Measurements from ENCODE around the gene SWAP70.

The SWAP70 gene

GRCh38 chr11:9780929-9781328 is 117.1 kb downstream of the SWAP70 start:
- no peak for DNase-seq

- DNase-seq, result no peak
Observed at GRCh38 chr11:9783986-9784385, 120.1 kb downstream of the SWAP70 start.

DNA sequence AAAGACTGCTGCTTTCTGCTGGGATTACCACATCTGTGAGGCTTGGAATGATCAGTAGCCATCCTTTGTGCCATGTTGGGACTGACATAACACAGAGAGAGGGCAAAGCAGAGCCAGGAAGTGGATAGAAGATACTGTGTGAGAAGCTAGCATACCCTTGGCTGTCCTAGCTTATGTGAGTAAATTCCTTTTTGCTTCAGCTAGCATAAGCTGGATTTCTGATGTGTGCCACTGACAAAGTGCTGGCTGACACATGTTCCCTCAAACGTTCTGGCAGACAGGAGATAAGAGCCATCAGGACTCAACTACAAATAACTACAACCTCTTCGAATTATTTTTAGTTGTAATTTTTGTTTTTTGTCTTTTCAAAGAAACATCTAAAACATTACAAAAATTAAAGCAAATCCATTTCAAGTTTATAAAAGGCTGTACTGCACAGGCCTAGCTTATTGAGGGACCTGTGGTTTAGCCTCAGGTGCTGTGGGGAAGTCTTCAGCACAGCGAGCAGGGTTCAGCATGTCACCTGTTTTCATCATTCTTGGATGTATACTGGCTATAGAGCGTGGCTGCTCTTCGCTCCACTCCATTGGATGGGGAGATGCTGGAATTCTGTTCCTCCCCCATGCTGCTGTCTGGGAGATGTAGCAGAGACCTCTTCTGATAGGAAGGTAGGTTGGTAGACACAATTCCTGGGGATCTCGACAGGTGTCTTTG is 120.9 kb downstream of the SWAP70 start:
- no peak for DNase-seq

DNA sequence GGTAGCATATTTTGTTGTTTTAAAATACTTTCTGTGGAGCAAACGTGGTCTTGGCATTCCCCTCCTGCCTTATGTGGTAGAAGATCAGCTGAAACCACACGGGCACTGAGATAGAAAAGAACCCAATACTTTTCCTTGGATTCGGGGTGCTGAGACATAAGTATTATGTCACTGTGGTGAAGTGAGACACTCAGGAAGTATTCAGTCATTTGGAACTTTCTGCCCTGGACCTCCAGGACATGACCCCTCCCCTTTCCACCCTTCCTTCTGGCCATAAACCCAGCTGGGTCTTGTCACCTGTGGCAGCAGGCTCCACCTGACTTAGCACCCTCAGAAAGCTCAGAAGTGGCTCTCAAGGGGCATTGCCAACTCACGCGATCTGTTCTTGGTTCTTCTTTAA is 123.4 kb downstream of the SWAP70 start:
- no peak for DNase-seq

- DNase-seq, result no peak
Observed at GRCh38 chr11:9787981-9788521, 124.2 kb downstream of the SWAP70 start.

DNA sequence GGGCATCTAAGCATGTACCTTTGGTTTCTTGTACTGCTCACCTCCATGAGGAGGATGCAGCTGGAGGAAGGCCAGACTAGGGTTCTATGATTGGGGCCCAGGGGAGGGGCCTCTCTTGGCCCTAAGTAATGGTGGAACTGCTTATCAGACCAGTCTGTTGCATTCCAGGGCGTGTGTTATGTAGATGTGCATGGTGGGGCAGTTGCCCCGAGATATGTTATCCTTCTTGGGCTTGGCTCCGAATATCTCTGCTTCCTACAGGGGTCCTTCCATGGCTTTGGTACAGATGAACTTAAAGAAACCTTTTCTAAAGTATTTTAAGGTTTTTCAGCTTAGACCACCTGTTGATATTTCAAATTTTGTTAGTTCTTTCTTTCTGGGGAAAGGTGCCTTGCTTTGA is 126.0 kb downstream of the SWAP70 start:
- no peak for DNase-seq

GRCh38 chr11:9790703-9791102 is 126.8 kb downstream of the SWAP70 start:
- DNase-seq, result no peak

GRCh38 chr11:9796266-9796665 is 132.4 kb downstream of the SWAP70 start:
- no peak for DNase-seq

DNA sequence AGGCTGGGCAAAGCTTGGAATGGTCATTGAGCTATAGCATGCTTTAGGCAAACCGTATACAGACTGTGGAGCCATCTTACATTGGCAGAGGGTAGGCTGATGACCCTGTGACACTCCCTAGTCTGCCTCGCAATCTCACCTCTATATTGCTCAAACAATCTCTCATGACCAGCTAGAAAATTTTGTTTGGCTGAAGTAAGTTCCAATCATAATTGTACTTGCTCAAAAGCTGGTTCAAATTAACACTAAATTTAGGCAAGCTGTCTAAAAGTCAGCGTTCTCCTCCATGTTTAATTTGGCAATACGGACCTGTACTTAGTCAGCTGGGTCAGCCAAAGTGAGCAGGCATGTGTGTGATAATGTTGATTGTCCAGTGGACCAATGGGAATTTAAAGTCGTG is 133.0 kb downstream of the SWAP70 start:
- no peak for DNase-seq

DNA sequence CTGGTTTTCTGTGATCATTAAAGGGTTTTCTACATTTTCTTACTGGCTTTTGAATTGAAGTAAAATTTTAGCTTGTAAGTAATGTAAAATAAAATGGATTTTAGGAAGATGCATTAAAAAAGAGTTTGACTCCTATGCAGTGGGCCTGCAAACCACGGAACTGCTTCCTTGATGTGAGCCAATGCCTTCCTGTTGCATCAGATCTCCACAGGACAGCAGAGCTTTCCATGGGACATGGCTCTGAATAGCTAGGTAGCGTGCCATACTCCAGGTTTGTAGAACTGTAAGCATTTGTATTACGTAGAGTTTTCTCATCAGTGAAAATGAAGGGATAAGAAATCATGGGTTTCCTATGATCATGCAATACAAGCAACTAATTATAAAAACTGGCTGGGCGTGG is 133.4 kb downstream of the SWAP70 start:
- DNase-seq, result no peak

GRCh38 chr11:9799886-9800285 is 136.0 kb downstream of the SWAP70 start:
- no peak for DNase-seq

DNA sequence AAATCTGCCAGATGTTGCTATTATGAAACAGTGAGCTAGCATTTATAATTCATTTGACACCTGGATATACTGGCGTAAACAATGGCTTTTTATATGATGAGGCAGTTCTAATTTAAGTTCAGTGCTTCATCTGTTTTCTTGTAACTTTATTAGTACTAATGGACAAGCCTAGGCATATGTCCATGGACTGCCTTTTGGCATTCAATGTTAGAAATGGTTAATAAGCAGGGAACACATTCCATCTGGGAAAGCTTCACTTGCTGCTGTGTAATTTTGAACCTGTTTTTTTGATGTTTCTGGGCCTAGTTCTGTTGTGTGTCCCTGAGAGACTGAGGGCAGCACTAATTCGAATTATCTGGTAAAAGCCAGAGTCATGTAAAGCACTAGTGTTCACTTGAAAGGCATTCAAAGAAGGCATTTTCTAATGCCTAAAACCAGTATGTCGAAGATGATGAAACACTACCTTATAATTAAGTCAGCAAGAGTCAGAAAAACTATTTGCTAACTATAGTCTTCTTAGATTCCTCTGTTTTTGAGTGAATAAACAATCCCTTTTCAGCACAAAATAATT is 138.5 kb downstream of the SWAP70 start:
- no peak for DNase-seq

Data from effector CD4-positive, alpha-beta T cell (primary cell).